ENCODE data around the gene SHC4.
"Not testable (repeated sequence)": the region's sequence is repeated elsewhere in the genome, so short reads cannot be mapped to it uniquely, and the experiment has no call there.

The SHC4 gene

DNA sequence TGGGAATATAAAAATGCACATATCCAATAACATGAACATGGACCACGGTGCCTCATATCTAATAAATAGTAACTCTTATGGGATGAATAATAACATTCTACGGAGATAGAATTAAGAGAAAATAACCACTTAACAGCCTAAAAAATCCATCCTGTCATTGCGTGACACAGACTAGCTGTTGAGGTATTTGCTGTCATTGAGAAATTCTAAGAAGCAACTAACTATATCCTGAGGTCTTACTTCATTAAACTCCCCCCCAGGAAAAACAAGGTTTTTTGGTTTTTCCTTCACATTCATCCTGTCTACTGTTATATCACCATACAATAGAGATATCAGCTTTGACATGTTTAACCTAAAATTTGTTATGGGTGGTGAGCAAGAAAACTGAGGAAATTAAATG, 167.2 kb downstream of the SHC4 start:
- DNase-seq (ENCODE audit: low spot score): no peak

GRCh38 chr15:48795901-48796300, 167.8 kb downstream of the SHC4 start:
- no peak for DNase-seq (ENCODE audit: low spot score)

- DNase-seq (ENCODE audit: low spot score): no peak
Measured at GRCh38 chr15:48794697-48795134, 169.0 kb downstream of the SHC4 start.

GRCh38 chr15:48792408-48792807, 171.3 kb downstream of the SHC4 start:
- DNase-seq (ENCODE audit: low spot score): no peak

GRCh38 chr15:48790466-48791115, 173.1 kb downstream of the SHC4 start:
- DNase-seq (ENCODE audit: low spot score): not testable (repeated sequence)

GRCh38 chr15:48785712-48786111, 178.0 kb downstream of the SHC4 start:
- no peak for DNase-seq (ENCODE audit: low spot score)

DNA sequence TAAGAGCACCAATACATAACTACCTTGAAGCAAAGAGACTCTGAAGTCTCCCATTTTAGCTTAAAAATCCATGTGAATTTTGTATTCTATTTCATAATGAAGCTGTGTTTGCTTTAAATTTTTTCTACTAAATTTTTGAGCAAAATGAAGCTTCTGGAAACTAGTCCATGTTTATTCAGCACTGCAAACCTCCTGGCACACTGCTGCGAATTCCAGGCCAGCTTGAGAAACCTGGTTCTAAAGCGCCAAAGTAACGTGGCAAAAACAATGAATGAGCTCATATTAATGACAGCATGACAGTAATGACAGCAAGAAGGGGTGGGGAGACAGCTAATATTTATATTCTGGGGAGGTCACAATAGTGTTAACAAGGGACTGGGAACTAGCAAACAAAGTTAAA, 178.5 kb downstream of the SHC4 start:
- DNase-seq (ENCODE audit: low spot score): no peak

DNA sequence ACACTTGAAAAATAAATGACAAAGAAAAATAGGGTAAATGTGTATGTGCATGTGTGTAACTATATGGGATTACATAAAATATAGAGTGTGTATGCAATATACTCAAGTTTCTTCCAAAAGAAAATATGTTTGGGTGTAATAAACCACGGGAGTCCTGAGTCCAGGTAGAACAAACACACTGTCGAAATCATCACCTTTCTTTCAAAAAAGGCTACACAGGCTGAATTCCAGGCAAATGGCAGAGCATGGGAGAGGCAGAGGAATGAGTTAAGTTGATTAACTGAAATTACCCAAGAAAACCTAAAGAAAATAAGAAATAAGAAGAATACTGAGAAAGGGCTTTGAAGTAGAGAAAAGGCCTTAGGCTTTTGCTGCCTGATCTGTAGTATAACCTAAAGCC, 179.0 kb downstream of the SHC4 start:
- DNase-seq (ENCODE audit: low spot score): no peak

- DNase-seq (ENCODE audit: low spot score): no peak
Measured at GRCh38 chr15:48782911-48783310, 180.8 kb downstream of the SHC4 start.

DNA sequence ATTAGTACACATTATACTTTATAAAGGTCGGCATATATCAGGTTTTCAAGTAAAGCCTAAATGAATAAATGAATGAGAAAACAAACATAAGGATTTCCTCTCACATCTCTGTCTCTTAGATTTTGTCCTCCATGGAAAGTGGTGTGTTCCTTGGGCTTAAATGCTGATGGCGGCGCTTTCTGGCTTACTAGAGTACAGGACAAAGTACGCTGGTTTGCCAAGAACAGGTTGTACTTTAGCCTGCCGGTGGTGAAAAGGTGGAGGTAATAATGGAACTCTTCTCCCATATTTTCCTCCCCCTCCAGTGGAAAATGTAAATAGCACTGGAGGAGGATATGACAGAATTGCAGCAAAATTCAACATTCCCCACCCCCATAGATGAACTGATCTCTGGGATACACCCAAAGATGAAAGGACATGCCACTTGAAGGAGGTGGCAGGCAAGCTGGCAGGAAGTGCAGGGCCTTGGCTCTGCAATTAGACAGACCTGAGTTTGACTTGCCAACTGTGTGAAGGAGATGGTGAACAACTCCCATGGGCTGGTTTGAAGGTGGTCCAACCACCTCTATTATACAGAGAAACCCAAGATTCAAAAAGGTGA, 182.1 kb downstream of the SHC4 start:
- no peak for DNase-seq (ENCODE audit: low spot score)

DNA sequence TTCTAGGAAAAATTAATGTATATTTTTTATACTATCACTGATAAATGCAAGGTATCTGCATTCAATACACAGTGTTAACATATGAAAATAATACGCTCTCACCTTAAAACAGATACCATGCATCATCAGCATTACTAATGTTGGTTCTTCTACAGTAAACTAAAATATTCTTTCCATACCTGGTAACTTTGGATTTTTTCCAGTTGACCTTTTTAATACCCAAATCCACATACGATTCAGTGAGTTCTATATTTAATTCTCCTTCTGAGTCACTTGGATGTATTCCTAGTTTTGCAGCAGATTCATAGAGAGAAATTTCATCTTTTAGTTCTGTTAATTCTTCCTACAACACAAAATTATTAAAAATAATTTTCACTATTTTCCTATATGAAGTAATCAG, 182.7 kb downstream of the SHC4 start:
- DNase-seq (ENCODE audit: low spot score): no peak

- DNase-seq (ENCODE audit: low spot score): no peak
Measured at GRCh38 chr15:48778331-48778730, 185.4 kb downstream of the SHC4 start.

DNA sequence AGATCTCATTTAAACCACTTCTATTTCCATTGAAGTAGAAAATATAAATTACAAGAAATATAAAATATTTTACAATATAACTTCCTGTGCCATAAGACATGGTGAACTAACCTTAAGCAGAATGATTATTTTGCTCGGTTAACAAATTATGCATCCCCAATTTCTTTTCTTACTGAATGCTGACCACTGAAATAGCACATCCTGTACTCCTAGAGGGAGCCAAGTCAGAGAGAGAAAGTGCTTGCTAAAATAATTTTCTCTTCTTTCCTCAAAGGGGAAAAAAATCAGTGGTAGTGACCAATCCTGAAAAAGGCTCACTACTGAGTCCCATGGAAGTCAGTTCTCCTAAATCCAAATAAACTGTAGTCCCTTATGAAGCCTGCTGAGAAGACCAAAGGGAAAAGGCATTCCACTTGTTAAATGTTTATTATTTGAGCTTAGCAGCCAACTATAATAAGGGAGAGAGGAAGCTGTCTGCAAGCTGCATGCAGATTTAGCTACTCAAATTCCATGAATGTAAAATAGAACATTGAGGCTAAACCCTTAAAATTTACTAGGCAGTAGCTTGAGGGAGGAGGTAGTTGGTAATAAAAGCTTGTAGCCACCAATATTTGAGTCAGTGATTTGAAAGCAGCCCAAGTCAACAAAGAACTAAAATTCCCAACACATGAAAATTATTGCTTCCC, 185.9 kb downstream of the SHC4 start:
- DNase-seq (ENCODE audit: low spot score): no peak

- no peak for DNase-seq (ENCODE audit: low spot score)
Measured at GRCh38 chr15:48775546-48775945, 188.2 kb downstream of the SHC4 start.

- no peak for DNase-seq (ENCODE audit: low spot score)
Measured at GRCh38 chr15:48774484-48774883, 189.2 kb downstream of the SHC4 start.
